Fibroblast of the conjunctiva (primary cell): ENCODE measurements around the gene COL27A1.
"Not testable (repeated sequence)": the region's sequence is repeated elsewhere in the genome, so short reads cannot be mapped to it uniquely, and the experiment has no call there.

Source experiments
- DNase-seq: peaks from one replicate; pipeline ENCODE4 v3.0.0-alpha.2; 2010; ENCODE audit warnings: low read depth

Gene COL27A1

GRCh38 chr9:114324492-114324891, 169.2 kb downstream of the COL27A1 start:
- DNase-seq, result no peak

- DNase-seq, result not testable (repeated sequence)
Observed at GRCh38 chr9:114324965-114325364, 169.6 kb downstream of the COL27A1 start.

GRCh38 chr9:114325684-114326254, 170.4 kb downstream of the COL27A1 start:
- not testable (repeated sequence) for DNase-seq

GRCh38 chr9:114327749-114328148, 172.4 kb downstream of the COL27A1 start:
- no peak for DNase-seq

GRCh38 chr9:114328357-114328820, 173.1 kb downstream of the COL27A1 start:
- DNase-seq, result not testable (repeated sequence)

- DNase-seq, result not testable (repeated sequence)
Observed at GRCh38 chr9:114328937-114329624, 173.7 kb downstream of the COL27A1 start.

GRCh38 chr9:114329625-114330022, 174.3 kb downstream of the COL27A1 start, which contains the start of gene ORM2:
Gene ORM2 (plus strand): TSS chr9:114329869. CDS start chr9:114329905, 36 bp downstream.
- DNase-seq, result not testable (repeated sequence)

GRCh38 chr9:114330636-114331035, 175.3 kb downstream of the COL27A1 start:
- no peak for DNase-seq

GRCh38 chr9:114331229-114332195, 176.2 kb downstream of the COL27A1 start:
- not testable (repeated sequence) for DNase-seq

- DNase-seq, result not testable (repeated sequence)
Observed at GRCh38 chr9:114332474-114333040, 177.2 kb downstream of the COL27A1 start.

- DNase-seq, result not testable (repeated sequence)
Observed at GRCh38 chr9:114333718-114334117, 178.4 kb downstream of the COL27A1 start.

GRCh38 chr9:114334490-114334889, 179.2 kb downstream of the COL27A1 start:
- no peak for DNase-seq

GRCh38 chr9:114335745-114336144, 180.4 kb downstream of the COL27A1 start:
- no peak for DNase-seq

GRCh38 chr9:114336157-114336556, 180.8 kb downstream of the COL27A1 start:
- DNase-seq, result no peak

GRCh38 chr9:114336699-114337395, 181.5 kb downstream of the COL27A1 start:
- DNase-seq, result no peak

- no peak for DNase-seq
Observed at GRCh38 chr9:114338187-114338586, 182.8 kb downstream of the COL27A1 start.

GRCh38 chr9:114339130-114339908, 184.0 kb downstream of the COL27A1 start:
- no peak for DNase-seq

- DNase-seq, result no peak
Observed at GRCh38 chr9:114341152-114341830, 186.0 kb downstream of the COL27A1 start.

- DNase-seq, result no peak
Observed at GRCh38 chr9:114341991-114342390, 186.7 kb downstream of the COL27A1 start.
